NCI-H187 (cell line): ENCODE data around the gene C2CD4B.

Source experiments
- DNase-seq, 2 experiments: peaks; one replicate each; lab custom pipeline; 2025; lab: John Stamatoyannopoulos, UW

Gene C2CD4B

GRCh38 chr15:62165104-62165792 is at the start of gene C2CD4B:
C2CD4B (minus strand) TSS chr15:62165285; CDS start chr15:62164984, 301 bp downstream.
- DNase-seq, result no peak

DNA sequence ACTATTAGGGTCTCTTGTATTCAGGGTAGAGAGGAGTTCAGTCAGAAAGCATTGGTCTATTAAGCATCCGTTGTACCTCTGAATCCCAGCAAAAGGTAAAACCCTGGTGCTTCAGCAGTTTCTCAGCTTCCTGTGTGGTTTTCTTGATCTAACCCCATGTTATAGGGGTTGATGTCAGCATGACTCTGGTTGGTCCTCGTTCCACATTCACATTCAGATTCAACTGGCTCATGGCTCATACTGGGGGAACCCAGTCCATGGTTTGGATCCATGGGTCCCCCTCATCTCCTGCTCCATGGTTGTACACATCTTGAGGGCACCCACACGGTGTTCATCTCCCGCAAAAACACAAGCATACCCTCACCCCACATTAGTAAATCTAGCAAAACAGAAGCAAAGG is 47.7 kb upstream of the C2CD4B start:
- DNase-seq, result no peak

DNA sequence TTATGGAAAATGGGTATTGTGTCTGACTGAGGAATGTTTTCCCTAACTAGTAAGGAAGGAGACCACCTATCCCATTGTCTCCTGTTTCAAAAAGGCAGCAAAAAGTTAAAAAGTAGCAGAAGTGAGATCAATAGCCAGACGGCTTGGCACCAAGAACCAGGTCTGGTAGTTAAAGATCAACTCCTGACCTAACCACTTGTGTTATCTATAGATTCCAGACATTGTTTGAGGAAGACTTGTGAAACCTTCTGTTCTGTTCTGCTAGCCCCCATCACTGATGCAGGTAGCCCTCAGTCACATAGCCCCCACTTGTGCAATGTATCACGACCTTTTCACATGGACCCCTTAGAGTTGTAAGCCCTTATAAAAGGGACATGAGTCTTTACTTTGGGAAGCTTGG is 46.3 kb upstream of the C2CD4B start:
- DNase-seq, result no peak

DNA sequence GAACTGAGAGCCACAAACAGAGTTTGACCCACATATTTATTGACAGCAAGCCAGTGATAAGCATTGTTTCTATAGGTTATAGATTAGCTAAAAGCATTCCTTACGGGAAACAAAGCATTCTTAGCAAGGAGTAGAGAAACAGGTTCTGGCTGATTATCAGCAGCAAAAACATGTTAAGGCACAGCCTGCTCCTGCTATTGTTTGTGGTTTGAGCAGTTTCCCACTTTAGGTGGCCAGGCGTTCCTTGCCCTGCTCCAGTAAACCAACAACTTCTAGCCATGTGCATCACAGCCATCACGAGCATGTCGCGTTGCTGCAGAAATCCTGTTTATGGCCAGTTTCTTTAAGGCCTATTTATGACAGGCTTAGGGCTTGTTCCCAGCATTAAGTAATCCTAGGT is 44.7 kb upstream of the C2CD4B start:
- DNase-seq, result no peak

GRCh38 chr15:62209322-62209721 is 44.2 kb upstream of the C2CD4B start:
- DNase-seq, result no peak

DNA sequence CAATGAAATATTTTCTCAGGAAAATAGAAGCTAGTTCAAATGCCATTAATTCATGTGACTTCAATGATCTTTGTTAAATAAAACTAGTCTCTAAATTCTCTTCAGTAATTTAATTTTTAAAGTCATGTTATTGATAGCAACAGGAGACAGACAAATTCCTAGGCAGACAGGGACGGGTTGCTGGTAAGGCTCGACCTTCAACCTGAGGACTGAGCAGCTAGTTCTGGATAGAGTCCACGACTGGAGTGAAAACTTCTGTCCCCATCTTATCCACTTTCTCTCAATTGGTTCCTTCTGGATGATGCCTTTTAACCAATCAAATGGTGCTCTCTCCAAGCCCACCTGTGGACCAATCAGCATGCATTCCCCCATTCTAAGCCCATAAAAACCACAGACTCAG is 43.8 kb upstream of the C2CD4B start:
- no peak for DNase-seq

DNA sequence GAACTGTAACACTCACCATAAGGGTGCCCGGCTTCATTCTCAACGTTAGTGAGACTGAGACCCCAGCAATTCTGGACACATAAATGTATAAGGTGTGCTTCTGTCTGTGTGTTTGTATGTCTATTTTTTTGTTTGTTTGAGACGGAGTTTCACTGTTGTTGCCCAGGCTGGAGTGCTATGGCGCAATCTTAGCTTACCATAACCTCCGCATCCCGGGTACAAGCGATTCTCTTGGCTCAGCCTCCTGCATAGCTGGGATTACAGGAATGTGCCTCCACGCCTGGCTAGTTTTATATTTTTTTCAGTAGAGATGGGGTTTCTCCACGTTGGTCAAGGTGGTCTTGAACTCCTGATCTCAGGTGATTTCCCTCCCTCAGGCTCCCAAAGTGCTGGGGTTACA is 43.3 kb upstream of the C2CD4B start:
- DNase-seq, result no peak

GRCh38 chr15:62190675-62191074 is 25.6 kb upstream of the C2CD4B start:
- DNase-seq, result no peak

GRCh38 chr15:62190274-62190673 is 25.2 kb upstream of the C2CD4B start:
- no peak for DNase-seq

- DNase-seq, result no peak
These were observed 23.7 kb upstream of the C2CD4B start for GRCh38 chr15:62188744-62189143.

DNA sequence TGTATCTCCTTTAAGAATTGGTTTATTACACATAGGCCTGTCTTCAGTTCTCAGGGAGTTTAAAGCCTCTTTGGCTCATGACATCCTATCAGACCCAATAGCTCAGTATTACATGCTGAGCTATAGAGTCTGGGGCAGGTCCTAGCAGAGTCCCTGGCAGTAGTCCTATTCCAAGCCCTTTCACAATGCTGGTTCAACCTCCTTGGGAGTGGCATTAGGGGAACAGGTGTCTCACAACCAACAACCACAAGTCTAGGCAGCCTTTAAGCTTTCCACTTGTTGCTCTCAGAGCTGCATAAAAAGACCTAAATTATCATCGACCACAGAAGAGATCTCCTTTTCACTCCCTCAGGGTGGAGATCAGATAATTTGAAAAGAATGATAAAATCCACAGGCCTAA is 22.8 kb upstream of the C2CD4B start:
- no peak for DNase-seq

DNA sequence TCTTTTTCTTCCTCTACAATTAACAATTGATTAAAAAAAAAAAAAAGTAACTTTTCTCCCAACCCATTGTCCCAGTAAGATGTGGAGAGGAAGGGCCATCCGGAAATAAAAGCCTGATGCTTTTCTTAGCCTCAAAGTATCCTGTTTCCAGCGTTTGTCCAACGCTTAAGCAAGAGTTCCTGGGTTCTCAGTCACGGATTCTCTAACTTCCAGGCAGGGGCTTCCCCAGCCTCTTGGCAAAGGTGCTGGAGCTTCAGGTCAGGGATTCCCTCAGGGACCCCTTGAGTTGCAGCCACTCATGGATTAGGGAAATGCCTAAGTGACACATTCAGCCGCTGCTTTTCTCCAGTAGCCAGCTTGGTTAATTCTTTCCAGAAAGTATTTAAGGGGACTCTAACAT is 22.3 kb upstream of the C2CD4B start:
- no peak for DNase-seq

DNA sequence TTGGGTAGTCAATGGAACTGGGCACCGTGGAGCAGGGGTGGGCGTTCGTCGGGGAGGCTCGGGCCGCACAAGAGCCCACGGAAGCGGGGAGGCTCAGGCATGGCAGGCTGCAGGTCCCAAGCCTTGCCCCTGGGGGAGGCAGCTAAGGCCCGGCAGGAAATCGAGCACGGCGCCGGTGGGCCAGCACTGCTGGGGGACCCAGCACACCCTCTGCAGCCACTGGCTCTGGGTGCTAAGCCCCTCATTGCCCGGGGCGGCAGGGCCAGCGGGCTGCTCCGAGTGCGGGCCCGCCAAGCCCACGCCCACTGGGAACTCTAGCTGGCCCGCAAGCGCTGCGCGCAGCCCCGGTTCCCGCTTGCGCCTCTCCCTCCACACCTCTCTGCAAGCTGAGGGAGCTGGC is 21.5 kb upstream of the C2CD4B start:
- DNase-seq, result no peak

GRCh38 chr15:62183130-62183529 is 18.0 kb upstream of the C2CD4B start:
- no peak for DNase-seq

DNA sequence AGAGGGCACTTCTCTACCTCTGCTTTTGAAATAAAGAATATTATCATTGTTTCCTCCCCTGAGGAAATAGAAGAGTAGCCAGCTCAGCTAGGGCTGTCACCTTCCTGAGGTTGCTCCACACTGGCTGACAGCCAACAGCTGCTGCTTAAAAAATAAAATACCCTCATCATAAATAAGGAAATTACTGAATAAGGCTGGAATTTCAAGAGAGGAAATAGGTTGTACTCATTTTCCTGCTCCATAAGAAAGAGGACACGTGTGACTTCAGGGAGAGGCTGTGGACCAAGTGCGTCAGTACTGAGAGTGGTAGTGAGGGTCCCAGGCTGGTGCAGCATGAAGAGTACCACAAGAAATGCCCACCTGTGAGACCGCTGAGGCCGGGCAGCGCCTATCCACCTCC is 8.1 kb upstream of the C2CD4B start:
- no peak for DNase-seq

- no peak for DNase-seq
These were observed 6.8 kb upstream of the C2CD4B start for GRCh38 chr15:62171882-62172281.

- DNase-seq, result no peak
These were observed 799 bp upstream of the C2CD4B start for GRCh38 chr15:62165793-62166375.

DNA sequence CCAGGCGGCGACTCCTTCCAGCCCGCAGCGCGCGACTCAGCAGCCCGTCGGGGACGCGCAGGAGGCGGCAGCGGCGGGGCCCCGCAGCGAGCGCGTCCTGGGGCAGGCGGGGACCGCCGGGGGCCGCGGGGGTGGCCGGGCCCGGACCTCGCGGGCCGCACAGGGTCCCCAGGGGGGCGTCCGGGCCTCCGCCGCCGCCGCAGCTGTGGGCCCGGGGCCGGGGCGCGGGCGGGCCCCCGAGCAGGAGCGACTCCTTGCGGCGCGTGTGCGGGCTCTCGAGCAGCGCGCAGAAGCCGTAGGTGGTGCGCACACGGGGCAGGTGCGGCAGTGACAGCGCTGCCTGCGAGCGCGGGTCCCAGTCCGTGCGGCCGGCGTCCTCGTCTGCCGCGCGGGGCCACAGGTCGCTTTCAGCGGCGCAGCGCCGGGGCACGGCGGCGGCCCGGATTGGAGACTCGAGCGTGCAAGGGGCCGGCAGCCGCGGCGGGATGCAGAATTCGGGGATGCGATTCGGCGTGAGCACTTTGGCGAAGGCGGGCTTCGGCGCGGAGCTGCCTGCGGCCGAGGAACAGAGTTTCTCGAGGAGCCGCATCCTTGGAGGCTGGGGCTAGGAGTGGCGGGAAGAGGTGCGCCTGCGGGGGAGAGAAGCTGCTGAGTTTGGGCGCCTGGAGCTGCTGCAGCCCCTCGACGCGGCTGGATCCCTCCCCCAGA is 535 bp downstream of the C2CD4B start:
- DNase-seq, result no peak

- DNase-seq, result no peak
These were observed 1.1 kb downstream of the C2CD4B start for GRCh38 chr15:62164014-62164395.

- no peak for DNase-seq
These were observed 1.6 kb downstream of the C2CD4B start for GRCh38 chr15:62163397-62164013.

DNA sequence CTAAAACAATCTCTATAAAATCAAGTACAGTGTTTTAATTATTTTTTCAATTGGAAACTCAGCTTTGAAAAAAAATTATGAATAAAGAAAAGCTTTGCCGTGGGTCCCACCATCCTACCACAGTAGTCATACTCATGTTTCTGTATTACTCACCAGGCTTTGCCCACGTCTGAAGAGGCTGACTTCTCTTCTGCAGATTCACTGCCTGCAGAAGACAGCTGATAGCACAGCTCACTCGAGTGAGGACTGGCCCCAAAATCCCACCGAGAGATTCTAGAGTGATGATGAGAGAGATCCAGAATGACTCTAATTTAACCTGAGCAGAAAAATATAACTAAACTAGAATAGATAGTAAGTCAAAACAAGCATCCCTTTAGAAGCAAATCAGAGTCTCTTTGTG is 11.9 kb downstream of the C2CD4B start:
- DNase-seq, result no peak

DNA sequence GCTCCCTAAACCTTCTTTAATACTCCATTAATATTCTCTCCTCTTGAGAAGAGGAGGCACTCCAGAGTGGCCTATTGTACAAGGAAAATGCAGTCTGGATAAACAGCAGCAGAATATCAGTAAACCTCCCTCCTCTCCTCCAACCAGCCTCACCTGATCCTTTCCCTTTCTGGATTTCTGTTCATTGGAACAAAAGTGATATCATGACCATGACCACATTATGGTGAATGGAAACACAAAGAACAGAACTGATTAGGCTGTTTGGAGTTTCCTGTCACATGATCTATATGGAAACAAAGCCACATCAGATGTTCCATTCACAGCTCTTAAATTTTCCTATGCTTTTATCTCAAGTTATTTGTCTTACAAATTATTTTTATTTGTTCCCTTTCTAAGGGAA is 14.6 kb downstream of the C2CD4B start:
- DNase-seq, result no peak

- no peak for DNase-seq
These were observed 15.4 kb downstream of the C2CD4B start for GRCh38 chr15:62149729-62150128.
